Measurements from ENCODE around the gene PTGES2.

Gene PTGES2

GRCh38 chr9:128121924-128122808, 5.4 kb downstream of the PTGES2 start:
- no peak overlapping the region for H2AFZ ChIP-seq (ENCODE audit: low read depth, low read length)
- H3K4me1 ChIP-seq (ENCODE audit: low read length) = peaks cover 28% of the 10 kb centered on the region
- H4K20me1 ChIP-seq (ENCODE audit: insufficient read depth, low read length) = peaks cover 6% of the 10 kb centered on the region; the same call in 1 of the 2 replicates
- H3K4me3 ChIP-seq (ENCODE audit: low read length) = no peak overlapping the region
- peaks cover 21% of the 10 kb centered on the region for H3K36me3 ChIP-seq (replicated peaks; ENCODE audit: low read depth, low read length)
- H3K9me3 ChIP-seq (ENCODE audit: insufficient read depth, low read length) = no peaks in the 10 kb centered on the region
- H3K79me2 ChIP-seq (ENCODE audit: low read length) = peaks cover 30% of the 10 kb centered on the region
- H3K9ac ChIP-seq (ENCODE audit: low read length) = no peak overlapping the region
- no peaks in the 10 kb centered on the region for H3K27me3 ChIP-seq (ENCODE audit: low read depth, low read length)
- no peak overlapping the region for H3K4me2 ChIP-seq (ENCODE audit: low read length)
- H3K27ac ChIP-seq (ENCODE audit: low read length) = no peak overlapping the region
- TF ChIP-seq EZH2phosphoT487 (IDR thresholded peaks at IDR 0.05; ENCODE audit: low read depth) = no peak
- TF ChIP-seq, protein P1, sequence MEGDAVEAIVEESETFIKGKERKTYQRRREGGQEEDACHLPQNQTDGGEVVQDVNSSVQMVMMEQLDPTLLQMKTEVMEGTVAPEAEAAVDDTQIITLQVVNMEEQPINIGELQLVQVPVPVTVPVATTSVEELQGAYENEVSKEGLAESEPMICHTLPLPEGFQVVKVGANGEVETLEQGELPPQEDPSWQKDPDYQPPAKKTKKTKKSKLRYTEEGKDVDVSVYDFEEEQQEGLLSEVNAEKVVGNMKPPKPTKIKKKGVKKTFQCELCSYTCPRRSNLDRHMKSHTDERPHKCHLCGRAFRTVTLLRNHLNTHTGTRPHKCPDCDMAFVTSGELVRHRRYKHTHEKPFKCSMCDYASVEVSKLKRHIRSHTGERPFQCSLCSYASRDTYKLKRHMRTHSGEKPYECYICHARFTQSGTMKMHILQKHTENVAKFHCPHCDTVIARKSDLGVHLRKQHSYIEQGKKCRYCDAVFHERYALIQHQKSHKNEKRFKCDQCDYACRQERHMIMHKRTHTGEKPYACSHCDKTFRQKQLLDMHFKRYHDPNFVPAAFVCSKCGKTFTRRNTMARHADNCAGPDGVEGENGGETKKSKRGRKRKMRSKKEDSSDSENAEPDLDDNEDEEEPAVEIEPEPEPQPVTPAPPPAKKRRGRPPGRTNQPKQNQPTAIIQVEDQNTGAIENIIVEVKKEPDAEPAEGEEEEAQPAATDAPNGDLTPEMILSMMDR (IDR thresholded peaks at IDR 0.05; ENCODE audit: low read depth, low read length) = no peak

DNA sequence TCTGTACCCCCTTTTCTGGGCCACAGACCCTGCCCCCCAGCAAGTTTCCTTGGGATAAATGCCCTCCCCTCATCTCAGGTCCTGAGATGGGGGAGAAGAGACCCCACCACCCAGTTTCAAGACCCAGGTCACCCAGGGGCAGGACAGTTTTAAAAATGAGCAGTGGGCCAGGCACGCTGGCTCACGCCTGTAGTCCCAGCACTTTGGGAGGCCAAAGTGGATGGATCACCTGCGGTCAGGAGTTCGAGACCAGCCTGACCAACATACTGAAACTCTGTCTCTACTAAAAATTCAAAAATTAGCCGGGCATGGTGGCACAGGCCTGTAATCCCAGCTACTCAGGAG, 6.1 kb downstream of the PTGES2 start:
- no peak for TF ChIP-seq EZH2phosphoT487 (IDR thresholded peaks at IDR 0.05; ENCODE audit: low read depth)
- TF ChIP-seq, protein P1 (IDR thresholded peaks at IDR 0.05; ENCODE audit: low read depth, low read length) = no peak
- no peak overlapping the region for H3K4me2 ChIP-seq (ENCODE audit: low read length)
- no peak overlapping the region for H3K9ac ChIP-seq (ENCODE audit: low read length)
- no peak overlapping the region for H2AFZ ChIP-seq (ENCODE audit: low read depth, low read length)
- peaks cover 6% of the 10 kb centered on the region; the same call in 1 of the 2 replicates for H4K20me1 ChIP-seq (ENCODE audit: insufficient read depth, low read length)
- H3K79me2 ChIP-seq (ENCODE audit: low read length) = peaks cover 23% of the 10 kb centered on the region
- H3K4me3 ChIP-seq (ENCODE audit: low read length) = no peak overlapping the region
- no peaks in the 10 kb centered on the region for H3K27me3 ChIP-seq (ENCODE audit: low read depth, low read length)
- H3K4me1 ChIP-seq (ENCODE audit: low read length) = peaks cover 34% of the 10 kb centered on the region
- H3K27ac ChIP-seq (ENCODE audit: low read length) = no peak overlapping the region
- no peaks in the 10 kb centered on the region for H3K9me3 ChIP-seq (ENCODE audit: insufficient read depth, low read length)
- peaks cover 24% of the 10 kb centered on the region for H3K36me3 ChIP-seq (replicated peaks; ENCODE audit: low read depth, low read length)

DNA sequence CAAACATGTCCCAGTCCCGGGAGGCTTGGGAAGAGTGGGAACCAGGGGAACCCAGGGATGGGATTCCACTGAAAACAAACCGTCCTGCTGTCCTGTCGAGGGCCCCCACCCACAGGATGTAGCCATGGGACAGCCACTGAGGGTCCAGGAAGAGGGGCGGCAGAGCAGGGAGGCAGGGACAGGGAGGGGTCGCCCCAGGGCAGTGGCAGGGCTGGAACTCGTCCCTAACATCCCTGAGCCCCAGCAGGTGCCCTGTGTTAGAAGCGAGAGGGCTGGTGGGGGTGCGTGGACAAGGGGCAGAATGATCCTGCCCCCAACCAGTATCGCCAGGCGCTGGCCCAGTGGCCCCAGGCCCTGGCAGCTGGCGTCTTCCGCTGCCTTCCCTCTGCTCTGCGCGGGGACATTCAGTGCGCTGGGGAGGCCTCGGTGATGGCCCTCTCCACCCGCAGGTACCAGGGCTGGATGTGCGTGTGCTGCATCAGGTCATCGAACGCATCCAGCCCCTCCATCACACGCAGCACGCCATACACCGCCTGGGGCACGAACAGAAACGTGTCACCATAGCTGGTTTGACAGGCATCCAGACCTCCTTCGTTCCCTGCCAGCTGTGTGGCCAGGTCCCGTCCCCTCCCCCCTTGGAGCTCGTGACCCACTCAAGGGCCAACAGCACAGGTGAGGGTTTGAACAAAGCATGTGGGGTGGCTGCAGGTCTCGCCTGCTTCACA, 6.6 kb downstream of the PTGES2 start:
- no peak overlapping the region for H3K4me3 ChIP-seq (ENCODE audit: low read length)
- no peak overlapping the region for H3K4me2 ChIP-seq (ENCODE audit: low read length)
- peaks cover 30% of the 10 kb centered on the region for H3K36me3 ChIP-seq (replicated peaks; ENCODE audit: low read depth, low read length)
- H3K4me1 ChIP-seq (ENCODE audit: low read length) = peaks cover 36% of the 10 kb centered on the region
- peaks cover 6% of the 10 kb centered on the region; the same call in 1 of the 2 replicates for H4K20me1 ChIP-seq (ENCODE audit: insufficient read depth, low read length)
- no peaks in the 10 kb centered on the region for H3K27me3 ChIP-seq (ENCODE audit: low read depth, low read length)
- H3K9me3 ChIP-seq (ENCODE audit: insufficient read depth, low read length) = no peaks in the 10 kb centered on the region
- no peak for TF ChIP-seq EZH2phosphoT487 (IDR thresholded peaks at IDR 0.05; ENCODE audit: low read depth)
- TF ChIP-seq, protein P1 (IDR thresholded peaks at IDR 0.05; ENCODE audit: low read depth, low read length) = no peak
- H3K27ac ChIP-seq (ENCODE audit: low read length) = no peak overlapping the region
- H2AFZ ChIP-seq (ENCODE audit: low read depth, low read length) = no peak overlapping the region
- no peak overlapping the region for H3K9ac ChIP-seq (ENCODE audit: low read length)
- peaks cover 18% of the 10 kb centered on the region for H3K79me2 ChIP-seq (ENCODE audit: low read length)

Measured in OCI-LY3 (cell line).